Measurements from ENCODE around the gene CD3G.

- no peak for TF ChIP-seq CTCF (IDR thresholded peaks at IDR 0.05)
- no peak for TF ChIP-seq POLR2A (IDR thresholded peaks at IDR 0.05)
These were observed 21.4 kb upstream of the CD3G start for GRCh38 chr11:118322721-118323120.

Measured in lower leg skin (tissue), 3 donors.